SKM-1 treated with dmso at 0.1 percent for 144 hours (cell line): ENCODE data around the gene PMM1.
A peak's percentile ranks its signal among the peaks of the same experiment; 100 is the strongest.
"Not testable (repeated sequence)": the region's sequence is repeated elsewhere in the genome, so short reads cannot be mapped to it uniquely, and the experiment has no call there.

ENCODE experiments used
- DNase-seq: peaks from one replicate; lab custom pipeline; 2025; ENCODE audit not compliant: unreplicated experiment; lab: John Stamatoyannopoulos, UW

The PMM1 gene

DNA sequence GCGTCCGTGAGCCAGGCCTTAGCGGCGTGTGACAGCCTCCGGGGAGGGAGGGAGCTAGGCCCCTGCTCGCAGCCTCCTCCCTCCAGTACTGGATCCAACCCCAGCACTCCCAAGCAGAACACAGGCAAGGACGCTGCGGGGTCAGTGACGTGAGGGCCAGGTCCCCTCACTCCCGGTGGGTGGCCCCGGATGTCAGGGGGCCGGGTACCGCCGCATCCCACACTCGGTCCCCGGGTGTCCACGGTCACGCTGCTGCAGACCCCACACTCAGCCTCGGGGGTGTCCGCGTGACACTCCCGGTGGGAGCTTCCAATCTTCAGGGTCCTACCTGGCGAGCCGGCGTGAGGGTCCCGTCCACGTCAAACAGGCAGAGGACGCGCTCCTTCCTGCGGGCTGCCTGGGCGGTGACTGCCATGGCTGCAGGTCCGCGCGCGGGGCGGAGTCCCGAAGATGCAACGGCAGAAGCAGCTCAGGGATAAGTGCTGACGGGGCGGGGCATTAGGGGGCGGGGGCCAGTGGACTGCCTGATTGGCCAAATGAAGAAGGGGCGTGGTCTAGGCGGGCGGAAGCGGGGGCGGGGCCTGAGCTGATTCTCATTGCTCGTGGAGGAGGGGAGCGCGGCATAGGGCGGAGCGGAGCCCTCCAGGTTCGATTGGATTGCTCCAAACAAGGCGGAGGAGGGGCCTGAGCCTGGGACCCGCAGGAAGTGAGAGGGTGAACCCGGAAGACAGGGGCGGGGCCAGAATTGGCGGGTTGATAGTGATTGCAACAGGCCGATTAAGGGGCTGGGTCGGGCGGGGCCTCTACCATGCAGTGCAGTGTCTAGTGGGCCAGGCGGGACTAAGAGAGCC lies at the start of gene PMM1:
TSS of gene PMM1 (minus strand) at position 450 of the 851 bp plus-strand sequence. CDS start at position 415, 35 bp downstream.
- peak; percentile 99 for DNase-seq

DNA sequence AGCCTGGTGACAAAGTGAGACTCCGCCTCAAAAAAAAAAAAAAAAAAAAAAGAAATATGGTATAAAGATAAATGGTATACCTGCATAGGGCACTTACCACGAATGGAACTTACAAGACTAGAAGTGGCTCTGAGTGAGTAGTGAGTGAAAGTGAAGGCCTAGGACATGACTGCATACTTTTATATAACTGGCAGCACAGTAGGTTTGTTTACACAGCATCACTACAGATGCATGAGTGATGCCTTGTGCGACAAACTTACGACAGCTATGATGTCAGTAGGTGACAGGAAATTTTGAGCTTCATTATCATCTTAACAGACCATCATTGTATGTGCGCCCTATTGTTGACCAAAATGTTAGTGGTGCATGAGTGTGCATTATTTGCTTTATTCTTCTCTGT lies 49.1 kb upstream of the PMM1 start:
- no peak for DNase-seq

DNA sequence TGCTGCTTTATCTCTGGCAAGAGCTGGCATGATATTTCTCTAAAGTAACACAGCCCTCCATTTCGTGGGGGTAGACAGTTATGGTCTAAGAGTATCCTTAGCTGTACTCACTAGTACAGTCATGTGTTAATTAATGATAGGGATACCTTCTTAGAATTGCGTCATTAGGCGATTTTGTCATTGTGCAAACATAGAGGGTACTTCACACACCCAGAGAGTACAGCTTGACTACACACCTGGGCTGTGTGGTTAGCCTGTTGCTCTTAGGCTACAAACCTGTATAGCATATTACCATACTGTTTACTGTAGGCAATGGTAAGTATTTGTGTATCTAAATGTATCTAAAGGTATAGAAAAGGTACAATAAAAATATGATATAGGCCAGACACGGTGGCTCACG lies 48.5 kb upstream of the PMM1 start:
- no peak for DNase-seq

DNA sequence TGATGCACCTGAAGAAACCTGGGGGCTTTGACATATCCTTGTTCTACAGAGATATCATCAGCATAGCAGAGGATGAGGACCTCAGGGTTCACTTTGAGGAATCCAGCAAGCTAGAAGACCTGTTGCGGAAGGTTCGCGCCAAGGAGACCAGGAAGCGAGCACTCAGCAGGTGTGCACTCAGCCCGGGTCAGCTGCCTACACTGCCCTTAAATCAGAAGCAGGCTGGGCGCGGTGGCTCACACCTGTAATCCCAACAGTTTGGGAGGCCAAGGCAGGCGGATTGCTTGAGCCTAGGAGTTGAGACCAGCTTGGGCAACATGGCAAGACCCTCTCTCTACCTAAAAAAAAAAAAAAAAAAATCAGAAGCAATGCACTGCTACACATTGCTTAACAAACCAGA lies 48.0 kb upstream of the PMM1 start:
- not testable (repeated sequence) for DNase-seq

- DNase-seq, result no peak
These were observed 46.8 kb upstream of the PMM1 start for GRCh38 chr22:41636467-41636866.

- not testable (repeated sequence) for DNase-seq
These were observed 45.0 kb upstream of the PMM1 start for GRCh38 chr22:41634610-41635009.

GRCh38 chr22:41631615-41632014 lies 42.0 kb upstream of the PMM1 start:
- not testable (repeated sequence) for DNase-seq

GRCh38 chr22:41631115-41631514 lies 41.5 kb upstream of the PMM1 start:
- not testable (repeated sequence) for DNase-seq

DNA sequence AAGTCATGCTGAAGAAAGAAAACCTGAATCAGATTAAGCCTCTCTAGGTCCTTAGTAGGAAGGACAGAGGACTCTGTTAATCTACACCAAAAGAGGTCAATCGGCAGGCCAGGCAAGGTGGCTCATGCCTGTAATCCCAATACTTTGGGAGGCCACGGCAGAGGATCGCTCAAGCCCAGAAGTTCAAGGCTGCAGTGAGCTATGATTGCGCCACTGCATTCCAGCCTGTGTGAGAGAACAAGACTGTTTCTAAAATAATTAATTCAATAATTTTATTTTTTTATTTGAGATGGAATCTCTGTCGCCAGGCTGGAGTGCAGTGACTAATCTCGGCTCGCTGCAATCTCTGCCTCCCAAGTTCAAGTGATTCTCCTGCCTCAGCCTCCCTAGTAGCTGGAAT lies 35.9 kb upstream of the PMM1 start:
- no peak for DNase-seq

GRCh38 chr22:41621911-41622179 lies 32.2 kb upstream of the PMM1 start:
- DNase-seq, result no peak

DNA sequence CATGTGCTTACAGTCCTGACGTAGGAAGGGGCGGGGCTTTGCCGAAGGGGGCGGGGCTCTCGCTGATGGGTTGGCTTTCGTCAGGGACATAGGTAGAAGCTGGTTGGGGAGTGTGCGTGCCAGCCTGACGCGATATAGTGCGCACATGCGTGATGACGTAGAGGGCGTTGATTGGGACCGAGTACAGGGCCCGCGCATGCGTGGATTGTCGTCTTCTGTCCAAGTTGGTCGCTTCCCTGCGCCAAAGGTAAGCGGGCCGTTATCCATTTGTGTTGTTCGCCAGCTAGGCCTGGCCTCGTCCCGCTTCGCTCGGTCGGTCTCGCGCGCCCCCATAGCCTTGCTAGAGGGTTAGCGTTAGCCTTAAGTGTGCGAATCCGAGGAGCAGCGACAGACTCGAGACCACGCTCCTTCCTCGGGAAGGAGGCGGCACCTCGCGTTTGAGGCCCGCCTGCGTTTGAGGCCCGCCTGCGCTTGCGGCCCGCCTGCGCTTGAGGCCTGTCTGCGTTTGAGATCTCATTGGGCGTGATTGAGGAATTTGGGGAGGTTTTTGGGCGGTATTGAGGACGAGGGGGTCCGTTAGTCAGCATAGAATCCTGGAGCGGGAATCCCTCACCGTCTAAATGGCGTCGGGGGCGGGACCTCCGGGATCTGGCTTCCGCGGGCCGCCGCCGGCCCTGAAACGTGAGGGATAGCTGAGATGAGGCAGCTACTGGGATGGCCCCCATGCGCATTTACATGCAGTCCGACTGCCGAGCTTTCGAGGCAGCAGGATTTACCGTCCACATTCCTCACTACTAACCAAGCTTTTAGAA lies 31.7 kb upstream of the PMM1 start, which contains the start of gene XRCC6:
TSS of gene XRCC6 (plus strand) at position 197 of the 812 bp plus-strand sequence. CDS start 710 bp downstream, outside the sequence.
- peak; percentile 98 for DNase-seq

- no peak for DNase-seq
These were observed 31.0 kb upstream of the PMM1 start, which contains the start of gene DESI1 for GRCh38 chr22:41620589-41621098. Gene DESI1, minus strand, starts transcription at chr22:41621043. Its CDS starts 204 bp downstream, at chr22:41620839.

- DNase-seq, result peak; percentile 5
These were observed 30.4 kb upstream of the PMM1 start for GRCh38 chr22:41619979-41620588.

DNA sequence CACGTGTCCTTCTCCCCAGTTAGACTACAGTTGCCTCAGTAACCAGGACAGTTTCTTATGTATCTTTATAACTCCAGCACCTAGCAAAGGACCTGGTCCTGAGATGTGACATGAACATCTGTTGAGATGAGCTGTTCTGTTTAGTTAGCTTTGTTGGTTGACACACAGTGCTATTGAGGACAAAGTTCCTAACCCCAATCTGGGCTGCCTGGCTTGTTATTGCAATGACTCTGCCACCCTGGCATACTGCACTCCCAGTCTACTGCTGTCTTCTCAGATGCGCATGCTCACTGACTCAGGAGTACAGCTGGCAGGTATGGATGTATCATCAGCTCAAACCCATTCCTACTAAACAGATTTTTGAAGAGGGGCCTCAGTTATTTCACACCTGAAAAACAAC lies 23.8 kb upstream of the PMM1 start:
- no peak for DNase-seq

DNA sequence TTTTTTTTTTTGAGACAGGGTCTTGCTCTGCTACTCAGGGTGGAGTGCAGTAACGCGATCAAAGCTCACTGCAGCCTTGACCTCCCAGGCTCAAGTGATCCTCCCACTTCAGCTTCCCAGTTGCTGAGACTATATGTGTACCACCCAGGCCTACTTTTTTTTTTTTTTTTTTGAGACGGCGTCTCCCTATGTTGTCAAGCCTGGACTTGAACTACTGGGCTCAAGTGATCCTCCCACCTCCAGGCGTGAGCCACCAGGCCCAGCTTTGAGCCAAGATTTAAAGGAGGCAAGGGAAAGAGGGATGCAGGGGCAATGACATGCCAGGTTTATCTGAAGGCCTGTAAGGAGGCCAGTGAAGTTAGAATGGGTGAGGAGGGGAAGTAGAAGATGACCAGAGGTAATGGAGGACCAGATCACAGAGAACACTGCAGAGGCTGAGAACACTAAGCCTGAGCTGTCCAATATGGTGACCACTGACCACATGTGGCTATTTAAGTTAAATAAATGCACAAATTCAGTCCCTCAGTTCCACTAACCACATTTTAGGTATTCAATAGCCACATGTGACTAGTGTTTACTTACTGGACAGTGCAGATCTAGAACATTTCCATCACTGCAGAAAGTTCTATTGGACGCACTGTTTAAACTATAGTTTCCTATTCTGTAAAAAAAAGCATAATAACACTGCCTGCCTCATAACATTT lies 23.1 kb upstream of the PMM1 start:
- no peak for DNase-seq

DNA sequence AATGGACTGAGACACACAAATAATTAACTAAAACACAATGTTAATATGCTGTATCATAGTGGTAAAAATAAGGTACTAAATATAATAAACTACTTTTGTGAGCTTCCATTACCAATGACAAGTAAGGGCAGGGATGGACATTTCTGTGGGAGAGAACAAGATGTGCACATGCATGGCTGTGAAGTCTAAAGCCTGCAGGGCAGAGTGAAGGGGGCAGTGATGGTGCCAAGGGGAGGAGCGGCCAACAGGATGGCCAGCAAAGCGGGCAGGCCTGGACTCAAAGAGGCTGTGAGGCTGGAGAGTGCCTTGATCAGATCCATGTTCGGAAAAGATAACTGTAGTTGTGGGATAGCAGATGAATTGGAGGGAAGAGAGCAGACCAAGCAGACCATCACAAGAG lies 18.7 kb upstream of the PMM1 start:
- no peak for DNase-seq

DNA sequence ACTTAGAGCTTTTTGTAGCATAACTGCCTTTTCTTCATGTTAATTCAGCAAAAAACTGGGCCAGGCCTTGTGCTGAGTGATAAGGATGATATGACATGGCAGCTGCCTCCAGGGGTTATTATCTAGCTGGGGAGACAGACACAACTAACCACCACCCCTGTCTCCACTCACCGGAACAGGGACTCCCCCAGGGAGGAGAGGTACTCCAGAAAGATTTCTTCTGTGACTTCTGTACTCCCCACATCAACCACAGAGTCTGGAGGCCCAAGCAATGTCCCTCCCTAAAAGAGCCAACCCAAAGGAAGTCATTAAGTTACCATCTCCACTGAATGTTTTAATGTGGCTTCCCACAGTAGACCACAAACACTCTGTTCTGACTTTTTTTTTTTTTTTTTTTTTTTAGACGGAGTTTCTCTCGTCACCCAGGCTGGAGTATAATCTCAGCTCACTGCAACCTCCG lies 14.3 kb upstream of the PMM1 start:
- no peak for DNase-seq

DNA sequence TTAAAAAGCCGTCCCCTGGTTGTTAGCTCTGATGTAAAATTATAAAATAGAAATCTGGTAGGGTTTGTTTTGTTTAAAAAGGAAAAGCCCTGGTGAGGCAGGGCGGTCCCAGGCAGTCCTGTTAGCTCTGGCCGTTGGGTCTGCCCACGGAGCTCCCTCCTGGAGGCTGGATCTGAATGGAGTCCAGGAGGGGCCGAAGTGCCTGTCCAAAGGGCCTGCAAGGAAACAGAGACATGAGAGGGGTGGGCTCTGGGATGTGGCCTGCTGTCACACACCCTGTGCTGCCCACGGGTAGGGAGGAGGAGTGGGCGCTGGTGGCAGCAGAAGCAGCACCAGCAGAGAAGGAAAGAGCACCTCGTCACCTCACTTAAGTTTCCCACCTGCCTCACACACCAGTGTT lies 11.3 kb upstream of the PMM1 start:
- no peak for DNase-seq

GRCh38 chr22:41598891-41599635 lies 9.4 kb upstream of the PMM1 start:
- DNase-seq, result no peak

DNA sequence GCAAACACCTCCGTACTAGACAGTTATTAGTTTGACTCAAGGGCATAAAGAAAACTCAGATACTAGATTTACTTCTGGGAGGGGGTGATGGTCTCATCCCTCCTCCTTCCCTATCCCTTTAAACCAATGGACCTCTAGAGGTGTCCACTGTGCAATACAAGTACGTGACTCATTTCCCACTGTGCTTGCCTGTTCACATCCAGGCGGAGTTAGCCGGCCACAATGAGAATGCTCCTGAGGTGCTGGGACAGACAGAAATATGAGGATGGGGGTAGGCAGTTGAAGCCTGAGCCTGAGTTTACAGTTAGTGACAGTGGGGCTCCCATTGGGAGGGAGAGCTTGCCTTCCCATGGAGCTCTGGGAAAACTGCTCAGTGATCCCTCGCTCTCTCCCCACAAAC lies 8.4 kb upstream of the PMM1 start:
- no peak for DNase-seq
